Activated effector memory CD4-positive, alpha-beta T cell treated with anti-CD3 and anti-CD28 coated beads, Interleukin-2, amount 50 U/mL, for 16 hours (primary cell): ENCODE measurements around the gene ALDH4A1.

ENCODE experiments used
- DNase-seq: peaks from one replicate; pipeline ENCODE4 v3.0.0-alpha.2; 2020

Gene ALDH4A1

GRCh38 chr1:18922319-18922726 lies 20.0 kb upstream of the ALDH4A1 start:
- DNase-seq, result no peak

GRCh38 chr1:18921516-18922251 lies 19.3 kb upstream of the ALDH4A1 start:
- DNase-seq, result no peak

- no peak for DNase-seq
Observed at GRCh38 chr1:18920931-18921330, 18.6 kb upstream of the ALDH4A1 start.

- no peak for DNase-seq
Observed at GRCh38 chr1:18919956-18920355, 17.6 kb upstream of the ALDH4A1 start.

DNA sequence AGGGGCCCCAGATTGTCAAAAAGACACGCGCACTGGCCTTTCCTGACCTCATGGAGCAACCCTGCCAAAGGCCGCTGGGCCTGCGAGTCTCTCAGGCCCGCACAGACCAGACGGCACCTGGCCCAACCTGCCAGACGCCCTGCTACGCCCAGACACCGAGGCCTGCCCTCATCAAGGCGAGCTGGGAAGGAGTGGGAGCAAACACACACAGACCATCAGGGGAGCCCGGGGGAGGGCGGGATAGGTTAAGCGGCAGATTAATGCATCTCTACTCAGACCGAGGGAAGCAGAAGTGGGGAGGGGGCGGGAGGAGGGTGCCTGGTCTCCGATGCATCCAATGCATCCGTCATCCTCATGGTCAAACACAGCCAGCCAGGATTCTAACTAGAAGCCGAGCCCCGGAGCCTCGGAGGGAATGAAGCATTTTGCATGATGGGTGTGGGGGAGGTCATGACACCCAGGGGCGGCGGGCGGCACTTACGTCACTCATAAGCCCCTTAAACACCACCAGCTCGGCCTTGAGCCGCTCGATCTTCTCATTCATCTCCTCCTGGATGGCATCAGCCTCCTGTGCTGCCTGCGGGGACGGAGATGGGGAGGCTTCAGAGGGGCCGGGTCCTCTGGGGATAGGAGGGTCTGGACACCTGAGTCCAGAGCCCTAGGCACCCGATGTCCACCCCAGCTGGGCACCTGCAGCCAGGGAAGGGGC lies 17.0 kb upstream of the ALDH4A1 start:
- no peak for DNase-seq

- no peak for DNase-seq
Observed at GRCh38 chr1:18918417-18918816, 16.1 kb upstream of the ALDH4A1 start.

GRCh38 chr1:18917071-18917799 lies 14.9 kb upstream of the ALDH4A1 start:
- DNase-seq, result no peak

DNA sequence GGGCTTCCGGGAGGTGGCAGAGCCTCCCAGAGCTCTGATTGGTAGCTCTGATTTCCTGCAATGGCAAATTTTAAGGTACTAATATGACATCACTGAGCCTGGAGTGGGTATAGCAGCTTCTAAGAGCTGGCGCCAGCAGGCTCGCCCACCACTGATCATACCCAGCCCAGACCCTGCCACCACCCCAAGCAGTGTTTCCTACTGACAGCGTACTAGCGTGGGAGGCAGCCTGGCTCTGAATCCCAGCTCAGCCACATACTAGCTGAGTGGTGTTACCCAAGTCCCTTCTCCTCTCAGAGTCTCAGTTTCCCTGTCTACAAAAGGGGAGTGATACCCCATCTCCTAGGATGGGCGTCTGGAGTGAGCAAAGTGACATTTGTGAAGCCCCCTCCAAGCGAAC lies 13.0 kb upstream of the ALDH4A1 start:
- no peak for DNase-seq

DNA sequence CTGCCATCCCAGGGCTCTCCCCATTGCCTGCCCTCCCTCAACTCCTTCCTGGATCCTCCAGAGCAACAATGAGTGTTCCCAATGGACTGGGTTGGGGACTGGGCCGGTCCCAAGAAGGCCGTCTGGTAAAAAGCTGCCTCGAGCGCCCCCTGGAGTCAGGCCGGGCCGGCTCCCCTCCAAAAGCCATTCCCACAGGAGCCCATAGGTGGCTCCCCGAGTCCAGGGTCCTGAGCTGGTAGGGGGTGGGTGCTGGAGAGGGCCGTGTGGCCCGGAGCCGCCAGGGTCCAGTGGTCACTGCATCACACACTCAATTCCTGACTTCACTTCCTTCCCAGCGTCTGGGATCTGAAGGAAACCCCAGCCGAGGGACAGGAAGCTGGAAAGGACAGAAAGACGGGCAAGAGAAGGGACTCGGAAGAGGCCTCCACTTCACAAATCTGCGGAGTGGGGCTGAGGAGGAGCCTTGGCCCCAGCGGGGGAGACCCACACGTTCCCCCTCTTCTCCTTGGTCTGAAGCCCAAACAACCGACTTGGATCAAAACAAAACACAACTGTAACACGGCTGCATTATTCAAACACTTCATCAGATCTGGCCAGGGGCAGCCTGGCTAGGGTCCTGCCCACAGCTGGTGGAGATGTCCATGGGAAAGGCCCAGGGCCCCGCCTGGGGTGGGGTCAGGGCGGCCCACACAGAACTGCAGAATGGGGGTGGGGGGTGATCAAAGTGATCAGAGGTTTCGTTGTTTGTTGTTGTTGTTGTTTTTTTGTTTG lies 10.9 kb upstream of the ALDH4A1 start:
- DNase-seq, result peak; percentile 91

- no peak for DNase-seq
Observed at GRCh38 chr1:18912550-18912949, 10.2 kb upstream of the ALDH4A1 start.

GRCh38 chr1:18908911-18909771 lies 6.8 kb upstream of the ALDH4A1 start:
- DNase-seq, result no peak

DNA sequence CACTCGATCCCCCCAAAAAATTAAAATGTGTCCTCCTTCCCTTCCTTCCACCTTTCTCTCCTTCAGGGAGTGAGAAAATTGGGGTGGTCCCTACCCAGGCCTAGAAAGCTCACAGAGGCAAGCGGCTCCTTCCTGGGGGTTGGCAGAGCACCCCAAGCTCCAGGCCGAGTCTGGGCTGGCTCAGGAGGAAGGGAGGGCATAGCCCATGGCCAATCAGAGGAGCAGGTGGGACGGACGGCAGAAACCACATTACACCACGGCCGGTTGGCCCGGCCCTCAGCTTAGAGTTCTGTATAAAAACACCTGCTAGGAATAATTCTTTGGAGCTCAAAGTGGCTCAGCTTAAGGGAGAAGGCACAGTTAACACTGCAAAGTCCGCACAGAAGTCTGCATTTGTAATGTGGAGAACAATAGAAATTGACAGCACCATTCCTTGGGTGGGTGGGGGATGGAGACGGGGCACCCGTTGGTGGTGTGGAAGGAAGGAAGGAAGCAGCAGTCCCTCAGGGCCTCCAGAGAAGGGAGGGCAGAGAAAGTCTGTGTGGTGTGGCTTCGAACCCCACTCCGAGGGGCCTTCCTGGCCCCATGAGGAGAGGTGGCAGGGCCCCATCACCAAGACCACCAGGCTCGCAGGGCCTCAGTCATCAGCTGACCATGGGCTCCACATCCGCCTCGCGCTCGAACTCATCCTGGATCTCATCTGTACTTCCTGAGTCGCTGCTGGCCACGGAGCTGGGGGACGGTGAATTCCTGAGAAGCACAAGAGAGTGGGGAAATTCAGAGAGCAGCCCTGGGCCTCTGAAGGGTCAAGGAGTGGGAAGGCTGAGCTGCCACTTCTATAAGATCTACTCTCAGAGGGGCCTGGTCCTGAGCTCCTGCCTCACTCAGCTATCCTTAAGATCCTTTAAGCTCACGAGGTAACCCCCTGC lies 5.8 kb upstream of the ALDH4A1 start:
- no peak for DNase-seq

- peak; percentile 80 for DNase-seq
Observed at GRCh38 chr1:18907021-18907916, 4.9 kb upstream of the ALDH4A1 start.

DNA sequence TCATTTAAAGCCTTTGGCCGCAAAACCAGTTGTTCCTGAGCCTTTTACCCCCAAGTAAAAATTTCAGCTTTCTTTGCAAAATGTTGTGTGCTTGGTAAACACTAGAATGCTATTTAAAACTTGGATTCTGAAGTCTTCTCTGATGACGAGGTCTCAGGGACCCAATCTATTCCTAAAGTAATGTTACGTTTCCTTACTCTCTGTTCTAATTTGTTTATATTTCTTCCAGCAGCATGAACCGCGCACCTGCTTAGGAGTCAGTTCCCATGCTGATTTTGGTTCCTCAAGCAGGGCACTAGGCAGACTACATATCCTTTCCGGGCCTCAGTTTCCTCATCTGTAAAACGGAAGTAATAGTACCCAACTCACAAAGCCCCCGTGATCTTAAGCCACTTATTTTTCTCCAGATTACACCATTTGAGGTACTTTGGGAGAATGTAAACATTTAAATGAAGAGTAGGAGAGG lies 969 bp upstream of the ALDH4A1 start:
- DNase-seq, result no peak

DNA sequence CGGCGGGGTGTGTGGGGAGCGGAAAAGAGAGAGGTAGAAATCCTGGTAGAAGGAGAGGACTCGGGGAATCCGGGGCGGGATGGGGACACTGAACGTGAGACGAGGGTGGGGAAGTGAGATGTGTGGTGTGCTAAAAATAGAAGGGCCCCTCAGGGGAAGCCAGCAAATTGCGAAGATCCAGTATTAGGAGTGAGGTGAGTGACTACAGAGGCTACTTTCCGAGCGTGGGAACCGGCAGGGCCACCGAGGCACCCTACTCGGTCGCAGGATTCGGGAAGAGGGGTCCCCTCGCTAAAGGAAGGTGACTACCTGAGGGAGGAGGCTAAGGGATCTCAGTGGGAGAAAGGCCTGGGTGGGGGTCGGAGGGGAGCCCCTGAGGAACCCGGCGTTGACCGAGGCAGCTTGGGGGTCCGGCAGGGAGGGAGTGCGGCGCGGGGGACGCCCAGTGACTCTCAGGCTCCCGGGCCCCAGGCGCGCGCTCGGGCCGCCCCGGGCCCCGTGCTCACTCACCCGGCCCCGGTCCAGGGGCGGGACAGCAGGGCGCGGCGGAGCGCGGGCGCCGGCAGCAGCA lies 318 bp downstream of the ALDH4A1 start:
- no peak for DNase-seq

GRCh38 chr1:18901147-18901951 lies 1.0 kb downstream of the ALDH4A1 start:
- DNase-seq, result no peak

- DNase-seq, result no peak
Observed at GRCh38 chr1:18900303-18900841, 2.0 kb downstream of the ALDH4A1 start.
